Ovary (tissue), 9 donors: ENCODE results near the gene GANAB. TPM values are rescaled to one million over a fixed set of nuclear protein-coding genes. Genes with fewer than 3 reads are reported as not detected.
A peak's percentile ranks its signal among the peaks of the same experiment; 100 is the strongest.

Source experiments
- DNase-seq, 5 donors: peaks; one replicate each; pipeline ENCODE4 v3.0.0-alpha.2; 2019 to 2020
- H3K27ac ChIP-seq, 2 donors: fragments of 200-600 bp; one replicate each; pipeline versions ENCODE4 v1.5.1 to v1.8.0; 2019 to 2022
- H3K27me3 ChIP-seq: fragments of 200-600 bp; one replicate; pipeline ENCODE4 v1.8.0; 2022
- H3K36me3 ChIP-seq: fragments of 200-600 bp; sonication (generic); one replicate; pipeline ENCODE4 v1.5.1; 2019
- H3K4me1 ChIP-seq: one replicate; pipeline ENCODE4 v1.8.1; 2013; ENCODE audit warnings: mild to moderate bottlenecking, moderate library complexity; ENCODE audit not compliant: insufficient read depth
- H3K4me3 ChIP-seq: fragments of 200-600 bp; sonication (generic); one replicate; pipeline ENCODE4 v1.5.1; 2017
- H3K9me3 ChIP-seq, 2 donors: fragments of 200-600 bp in 1 of 2; sonication (generic) in 1 of 2; one replicate each; pipeline versions ENCODE4 v1.5.1 to v1.8.1; 2013 to 2019; ENCODE audit warnings: mild to moderate bottlenecking in 1 of 2, moderate library complexity in 1 of 2
- CTCF ChIP-seq, 3 donors: fragments of 450-650 bp in 2 of 3; fragments of 200-600 bp in 1 of 3; IDR thresholded peaks; one replicate each; pipeline versions ENCODE4 v1.5.1 to v1.8.0; 2016 to 2022; ENCODE audit warnings: antibody characterized with exemption in 3 of 3, mild to moderate bottlenecking in 1 of 3
- EP300 ChIP-seq: sonication (generic); formaldehyde crosslinking; IDR thresholded peaks from one replicate; pipeline ENCODE4 v1.6.1; 2017; ENCODE audit warnings: antibody characterized with exemption
- POLR2A ChIP-seq: fragments of 450-650 bp; IDR thresholded peaks from one replicate; pipeline ENCODE4 v1.6.1; 2017; ENCODE audit warnings: antibody characterized with exemption, mild to moderate bottlenecking, moderate library complexity
- WGBS, 3 donors: extraction: QIAGEN DNeasy Blood & Tissue Kit in 1 of 3; methylation state at CpG; one replicate each; pipeline versions ENCODE4 v1.1.5 to v1.1.7; 2013 to 2017; 5-methylcytosine and 5-hydroxymethylcytosine counted together
- intact Hi-C, 4 donors: fragments of 100-400 bp; cut with DNase I; formaldehyde crosslinking; loops; one replicate each; pipeline versions ENCODE4 v1.11.0 to v1.15.1; 2022 to 2023
- polyA plus RNA-seq, 2 donors: library from polyadenylated mRNA; stranded (reverse); fragments of 200-250 nt in 1 of 2; fragments of 350-450 nt in 1 of 2; fragmentation: Illumina TruSeq in 1 of 2; extraction: RNeasy Lipid Tissue Mini Kit (QIAGEN cat#74804) in 1 of 2; gene quantifications; one replicate each; pipeline ENCODE4 v1.2.3, GENCODE V29; 2013 to 2014
- total RNA-seq, 7 donors: library from RNA; depleted of rRNA in 2 of 7; stranded (reverse); fragments of >200 nt in 2 of 7; fragmentation: NEBNext Ultra II Directional in 3 of 7; extraction: Animal tissue kit (Norgen Biotek cat#: 25700) in 3 of 7; gene quantifications; one replicate each; pipeline versions ENCODE4 v1.1.0 to v1.2.4, GENCODE V29; 2016 to 2023
- donor health status: DM: no; HTN: no; CAD: no; lungs with moderate emphysema.
- donor health status: DM: no; HTN: no; CAD: no.
- donor health status: Bipolar disorder and iron deficiency.
- donor health status: DM: yes; HTN: yes; CAD: no.
- donor health status: DM: no; HTN: no; CAD: no.
- donor health status: DM: yes; HTN: yes; CAD: no.

Gene GANAB
- total and polyA plus RNA-seq, 9 donors = 91.4 to 280 (median 228) TPM

- Histone ChIP-seq H3K9me3 (no peaks in the 10 kb centered on the region), H3K36me3 (no peaks in the 10 kb centered on the region), H3K27ac (peak within 1 kb of the TSS; percentile 73 to 82), H3K4me1 (peaks cover 3% of the 10 kb centered on the region), H3K4me3 (peak within 1 kb of the TSS; percentile 60), H3K27me3 (no peaks in the 10 kb centered on the region)
- WGBS, 3 donors = 1 to 5% (median 2%) methylated on average over 42 to 55 of the region's 55 CpGs
- peak; percentile 88 to 92 (median 90) for DNase-seq
- intact Hi-C loops = loop anchor here in 2 of 4 donors (5.0 to 10.0 kb wide), 2 partner anchors 48 to 284 kb away; partner anchors contain the start of genes HNRNPUL2 (in 1 of the 2) and TTC9C (in 1 of the 2)
- TF ChIP-seq POLR2A (peak; percentile 57), CTCF (IDR thresholded peaks at IDR 0.05) (no peak), EP300 (peak; percentile 63)
Observed at GRCh38 chr11:62678770-62679696, 32.6 kb upstream of the GANAB start, which contains the start of gene UBXN1. TSS of gene UBXN1 (minus strand) at chr11:62679073. CDS start at chr11:62678923, 150 bp downstream.

GRCh38 chr11:62678433-62678769, 32.0 kb upstream of the GANAB start:
- Histone ChIP-seq H3K4me3 (peak overlapping the region; percentile 60), H3K9me3 (no peaks in the 10 kb centered on the region), H3K27me3 (no peaks in the 10 kb centered on the region), H3K27ac (peak overlapping the region; percentile 73 to 82), H3K36me3 (no peaks in the 10 kb centered on the region), H3K4me1 (peaks cover 3% of the 10 kb centered on the region)
- WGBS, 3 donors = 1 to 4% (median 2%) methylated on average over 16 of the region's 16 CpGs
- intact Hi-C loops = loop anchor here in 2 of 4 donors (5.0 to 10.0 kb wide), 2 partner anchors 49 to 284 kb away; partner anchors contain the start of genes HNRNPUL2 (in 1 of the 2) and TTC9C (in 1 of the 2)
- DNase-seq = no peak
- TF ChIP-seq EP300 = no peak
- no peak for TF ChIP-seq CTCF (IDR thresholded peaks at IDR 0.05)
- no peak for TF ChIP-seq POLR2A

- intact Hi-C loops = loop anchor here in 2 of 4 donors (5.0 to 10.0 kb wide), 2 partner anchors 50 to 283 kb away; partner anchors contain the start of genes HNRNPUL2 (in 1 of the 2) and TTC9C (in 1 of the 2)
- WGBS, 3 donors = 67 to 73% (median 69%) methylated on average over 15 of the region's 15 CpGs
- H3K9me3 ChIP-seq = no peaks in the 10 kb centered on the region
- H3K27ac ChIP-seq = no peak overlapping the region
- H3K4me3 ChIP-seq = no peak overlapping the region
- H3K36me3 ChIP-seq = no peaks in the 10 kb centered on the region
- no peaks in the 10 kb centered on the region for H3K27me3 ChIP-seq
- DNase-seq = no peak
- peaks cover 6% of the 10 kb centered on the region for H3K4me1 ChIP-seq
- TF ChIP-seq POLR2A = no peak
- TF ChIP-seq CTCF (IDR thresholded peaks at IDR 0.05) = no peak
- no peak for TF ChIP-seq EP300
Observed at GRCh38 chr11:62677714-62678113, 31.3 kb upstream of the GANAB start.

- DNase-seq = no peak
- no peak for TF ChIP-seq EP300
- no peak for TF ChIP-seq CTCF (IDR thresholded peaks at IDR 0.05)
- no peak for TF ChIP-seq POLR2A
- H3K27ac ChIP-seq = no peak overlapping the region
- no peak overlapping the region for H3K4me3 ChIP-seq
- H3K36me3 ChIP-seq = no peaks in the 10 kb centered on the region
- WGBS, 3 donors = 68 to 72% (median 69%) methylated on average over 6 of the region's 6 CpGs
- H3K27me3 ChIP-seq = no peaks in the 10 kb centered on the region
- no peaks in the 10 kb centered on the region for H3K9me3 ChIP-seq
- intact Hi-C loops = loop anchor here in 2 of 4 donors (5.0 to 10.0 kb wide), 2 partner anchors 50 to 282 kb away; partner anchors contain the start of genes HNRNPUL2 (in 1 of the 2) and TTC9C (in 1 of the 2)
- H3K4me1 ChIP-seq = peaks cover 8% of the 10 kb centered on the region
Observed at GRCh38 chr11:62677156-62677555, 30.7 kb upstream of the GANAB start.
